Ammon's horn (tissue), 1 donor: ENCODE data around the gene SND1.
A peak's percentile ranks its signal among the peaks of the same experiment; 100 is the strongest.

Experiments used
- DNase-seq: peaks from one replicate; pipeline ENCODE4 v3.0.0-alpha.2; 2016; ENCODE audit warnings: low spot score

Gene SND1

DNA sequence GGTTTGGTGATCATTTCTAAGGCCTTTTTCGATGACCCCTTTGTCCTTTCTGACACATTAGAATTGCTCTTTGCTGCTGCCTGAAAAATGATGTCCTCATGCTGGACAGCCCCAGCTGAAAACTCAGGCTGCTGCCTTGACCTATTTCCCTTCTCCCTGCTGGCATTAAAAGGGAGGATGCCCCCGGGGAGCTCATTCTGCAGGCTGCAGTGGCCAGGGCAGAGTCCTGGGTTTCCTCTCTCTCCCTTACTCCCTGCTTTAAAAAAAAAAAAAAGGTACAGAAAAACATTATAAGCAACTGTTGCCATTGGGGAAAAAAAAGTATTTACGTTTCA is 343.9 kb downstream of the SND1 start:
- DNase-seq: no peak

DNA sequence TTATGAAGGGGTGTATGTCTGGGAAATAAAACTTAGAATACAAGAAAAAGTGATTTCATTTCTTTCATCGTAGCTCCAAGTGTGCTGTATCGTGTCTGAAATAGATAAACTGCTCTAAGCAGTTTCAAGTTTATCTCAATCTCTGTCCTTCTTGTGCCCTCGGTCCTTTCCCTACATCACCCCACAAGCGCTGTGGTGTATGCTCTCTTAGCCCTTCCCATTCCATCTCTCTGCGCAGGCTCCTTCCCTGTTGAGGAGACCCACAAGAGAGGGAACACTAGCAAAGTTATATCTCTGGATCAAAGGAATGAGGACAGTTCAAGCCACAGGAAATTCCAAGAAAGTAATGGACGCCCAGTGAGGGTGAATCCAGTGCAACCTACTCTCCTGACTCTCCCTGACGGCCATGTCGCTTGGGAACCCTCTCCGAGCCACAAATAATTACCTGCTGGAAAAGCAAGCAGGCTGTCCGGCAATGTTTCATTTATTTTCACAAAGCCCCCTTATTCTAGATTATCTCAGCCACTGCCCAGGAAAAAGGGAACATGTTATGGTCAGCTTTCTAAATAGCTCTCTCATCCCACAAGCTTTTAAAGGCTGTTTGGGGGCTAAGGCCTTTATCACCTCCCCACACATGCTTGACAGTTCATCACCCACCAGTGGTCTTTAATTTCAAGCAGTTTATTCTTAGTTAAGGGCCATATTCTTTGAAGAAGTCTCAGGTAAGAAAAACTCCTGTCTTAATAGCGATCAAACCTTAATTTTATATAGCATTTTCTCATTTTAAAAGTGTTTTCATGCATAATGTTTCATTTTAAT is 344.5 kb downstream of the SND1 start:
- DNase-seq: no peak

GRCh38 chr7:127997226-127997922 is 345.4 kb downstream of the SND1 start:
- no peak for DNase-seq

DNA sequence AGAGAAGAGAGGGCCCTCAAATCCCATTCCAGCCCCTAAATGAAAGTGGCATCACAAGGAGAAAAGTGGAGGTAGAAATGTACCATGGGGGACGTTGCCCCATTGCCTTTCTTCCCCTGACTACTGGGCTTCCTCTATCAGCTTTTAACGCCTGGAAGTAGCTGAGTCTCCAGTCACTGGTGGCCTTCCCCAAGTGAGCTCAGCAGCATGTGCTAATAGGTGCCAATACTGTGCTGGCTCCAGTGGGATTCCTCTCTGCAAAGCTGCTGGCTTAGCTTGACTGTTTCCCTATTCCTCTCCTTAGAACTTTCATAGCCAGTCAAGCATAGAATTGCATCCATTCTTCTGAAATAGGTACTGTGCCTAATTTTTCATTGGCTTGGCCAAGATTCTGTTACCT is 346.7 kb downstream of the SND1 start:
- DNase-seq: no peak

DNA sequence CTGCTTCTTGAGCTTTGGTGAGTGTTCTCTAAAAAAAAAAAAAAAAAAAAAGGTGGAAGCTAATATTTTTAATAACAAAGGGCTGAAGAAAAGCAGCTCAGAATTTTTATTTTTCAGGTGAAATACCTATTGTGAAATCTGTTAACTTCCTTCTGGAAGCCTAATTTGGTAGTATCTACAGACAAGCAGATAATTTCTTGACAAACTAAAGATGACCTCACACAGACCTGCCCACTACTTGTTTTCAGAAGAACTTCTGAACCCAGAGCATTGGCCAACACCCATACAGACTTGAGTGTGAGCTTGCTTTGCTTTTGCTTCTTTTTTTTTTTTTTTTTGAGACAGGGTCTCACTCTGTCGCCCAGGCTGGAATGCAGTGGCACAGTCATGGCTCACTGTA is 348.1 kb downstream of the SND1 start:
- DNase-seq: no peak

DNA sequence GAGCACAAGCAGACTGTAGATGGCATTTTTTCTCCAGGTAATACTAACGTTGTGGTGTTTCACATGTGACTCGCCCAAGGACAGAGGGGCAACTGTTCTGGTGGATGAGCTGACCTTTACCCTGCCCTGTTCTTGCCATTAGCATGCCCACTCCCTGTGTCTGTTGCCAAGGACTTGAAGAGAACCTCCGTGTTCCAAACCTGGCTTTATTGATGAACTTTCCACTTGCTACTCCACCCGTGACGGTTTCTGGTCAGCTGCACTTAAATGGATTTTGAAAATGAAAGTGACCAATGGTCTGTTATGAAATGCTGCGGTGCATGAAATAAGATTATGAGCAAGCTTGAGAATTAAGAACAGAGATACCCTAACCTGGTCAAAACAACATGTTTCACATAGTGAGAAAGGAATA is 348.9 kb downstream of the SND1 start:
- no peak for DNase-seq

- DNase-seq: no peak
Measured at GRCh38 chr7:128003167-128003566, 351.2 kb downstream of the SND1 start.

DNA sequence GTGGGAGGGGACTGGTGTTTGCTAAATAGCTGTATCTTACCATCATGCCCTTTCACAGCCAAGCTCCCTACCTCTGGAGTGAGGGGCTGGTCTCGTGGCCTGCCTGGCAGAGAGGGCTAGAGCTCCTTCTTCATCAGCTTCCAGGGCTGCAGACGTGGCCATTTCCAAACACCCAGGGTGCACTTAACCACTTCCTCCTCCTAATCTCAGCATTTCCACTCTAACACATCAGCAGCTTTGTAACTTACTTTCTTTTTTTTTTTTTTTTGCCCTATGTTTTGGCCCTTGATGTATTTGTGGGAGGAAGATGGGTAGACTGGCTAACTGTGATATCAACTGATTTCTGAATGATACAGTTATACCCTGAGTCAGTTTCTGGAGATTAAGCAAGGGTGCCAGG is 351.8 kb downstream of the SND1 start:
- DNase-seq: peak; percentile 63

DNA sequence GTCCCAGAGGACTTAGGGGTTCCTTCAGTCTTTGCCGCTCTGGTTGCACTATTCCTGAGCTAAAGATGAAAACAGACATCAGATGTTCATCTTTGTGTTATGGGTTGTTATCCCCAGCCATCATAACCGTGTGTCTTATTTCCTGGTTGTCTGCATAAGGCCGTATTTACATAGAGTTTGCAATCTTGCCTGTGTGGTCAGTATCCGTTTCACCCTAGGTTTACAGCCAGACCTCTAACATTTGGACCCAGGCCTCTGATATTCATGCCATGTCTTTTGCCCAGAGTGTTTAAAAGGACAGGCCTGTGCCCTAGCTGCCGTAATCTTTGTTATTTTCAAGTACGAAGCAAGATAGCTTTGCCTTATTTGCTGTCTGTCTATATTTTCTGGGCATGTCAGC is 352.6 kb downstream of the SND1 start:
- DNase-seq: no peak

GRCh38 chr7:128005117-128005516 is 353.1 kb downstream of the SND1 start:
- DNase-seq: no peak

DNA sequence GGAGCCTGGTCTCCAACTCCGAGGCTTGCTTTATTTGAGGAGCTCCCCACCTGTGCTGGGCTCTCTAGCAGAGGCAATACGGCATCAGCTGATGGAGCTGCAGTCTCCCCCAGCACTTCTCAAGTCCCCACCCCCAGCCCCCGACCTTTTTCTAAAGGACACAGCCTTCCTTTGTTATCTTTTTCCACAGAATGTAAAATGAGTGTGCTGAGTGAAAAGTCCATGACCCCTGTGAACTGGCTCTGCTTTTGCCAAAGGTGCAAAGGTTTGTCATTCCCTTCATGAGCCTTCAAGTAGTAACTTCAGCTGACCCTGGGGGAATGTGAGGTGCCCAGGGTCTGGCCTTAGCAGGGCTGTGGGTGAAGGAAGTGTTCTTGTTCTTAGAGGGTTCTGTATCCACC is 353.8 kb downstream of the SND1 start:
- no peak for DNase-seq

- no peak for DNase-seq
Measured at GRCh38 chr7:128006550-128007302, 354.7 kb downstream of the SND1 start.

DNA sequence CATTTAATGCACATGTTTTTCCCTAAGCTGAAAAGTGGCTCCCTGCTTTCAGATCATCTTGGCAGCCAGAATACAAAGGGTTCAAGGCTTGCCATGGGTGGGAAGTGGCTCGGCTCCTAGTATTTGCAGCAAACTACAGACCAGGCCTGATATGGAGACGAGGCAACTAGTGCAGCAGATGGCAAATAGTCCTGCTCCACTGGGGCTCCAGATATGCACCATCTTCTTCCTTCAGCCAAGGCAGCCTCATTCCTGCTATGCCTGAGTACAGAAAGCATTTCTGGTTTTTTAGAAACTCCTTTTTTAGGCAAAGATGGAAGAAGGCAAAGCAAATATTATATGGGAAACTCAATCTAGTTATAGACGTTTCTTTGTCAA is 355.3 kb downstream of the SND1 start:
- DNase-seq: no peak

- DNase-seq: no peak
Measured at GRCh38 chr7:128008141-128008540, 356.1 kb downstream of the SND1 start.

- DNase-seq: no peak
Measured at GRCh38 chr7:128008744-128009143, 356.8 kb downstream of the SND1 start.

DNA sequence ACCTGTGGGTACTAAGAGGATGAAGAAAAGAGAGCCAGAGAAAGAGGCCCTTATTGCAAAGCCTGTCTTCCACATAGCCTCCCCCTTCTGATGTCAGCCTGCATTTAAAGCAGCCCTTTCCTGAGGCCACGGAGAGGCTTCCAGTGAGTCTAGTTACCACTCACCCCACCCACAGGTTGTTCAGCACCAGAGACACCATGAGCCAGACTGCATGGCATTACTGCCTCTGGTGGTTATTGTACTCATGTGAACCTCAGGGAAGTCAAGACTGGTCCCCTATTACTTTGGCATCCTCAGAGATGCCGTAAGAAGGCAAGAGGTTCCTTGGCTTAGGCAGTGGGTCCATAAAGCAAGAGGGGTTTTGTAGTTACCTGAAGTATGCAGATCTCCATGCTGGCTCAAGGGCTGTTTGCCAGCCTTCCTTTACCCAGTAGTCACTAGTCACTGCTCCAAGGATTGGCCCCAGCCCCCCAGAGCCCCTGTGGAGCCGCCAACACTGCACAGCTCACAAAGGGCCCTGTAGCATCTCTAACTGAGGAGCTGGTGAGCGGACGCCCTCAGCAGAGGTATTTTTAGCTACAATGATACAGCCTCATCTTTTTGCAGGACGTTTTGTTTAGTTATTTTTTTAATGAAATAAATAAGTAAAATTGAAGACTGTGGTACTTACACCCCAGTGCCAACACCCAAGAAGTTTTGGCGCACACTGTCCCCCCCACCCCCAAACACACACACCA is 358.6 kb downstream of the SND1 start:
- DNase-seq: no peak

DNA sequence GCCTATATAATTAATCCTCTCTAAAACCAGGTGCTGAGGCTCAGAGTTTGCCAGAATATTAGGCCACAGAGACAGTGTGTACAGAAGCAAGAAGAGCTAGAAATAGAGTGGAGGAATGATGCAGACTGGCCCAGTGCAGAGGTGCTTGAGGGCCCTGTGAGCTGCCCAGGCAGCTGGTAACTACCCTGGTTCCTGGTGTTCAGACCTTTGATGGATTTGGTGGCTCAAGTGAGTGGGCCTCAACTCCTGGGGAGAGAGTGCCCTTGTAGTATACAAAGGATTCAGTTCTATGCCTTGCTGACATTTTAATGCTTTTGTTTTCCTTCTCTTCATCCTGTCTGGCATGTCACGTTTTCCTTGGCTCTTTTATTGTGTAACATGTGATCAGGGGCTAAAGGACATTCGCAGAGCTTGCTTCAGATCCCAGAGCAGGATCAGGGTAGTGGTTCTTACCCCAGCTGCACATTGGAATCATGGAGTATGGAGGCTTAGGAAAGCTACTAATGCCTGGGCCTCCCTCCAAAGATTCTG is 359.2 kb downstream of the SND1 start:
- DNase-seq: no peak

DNA sequence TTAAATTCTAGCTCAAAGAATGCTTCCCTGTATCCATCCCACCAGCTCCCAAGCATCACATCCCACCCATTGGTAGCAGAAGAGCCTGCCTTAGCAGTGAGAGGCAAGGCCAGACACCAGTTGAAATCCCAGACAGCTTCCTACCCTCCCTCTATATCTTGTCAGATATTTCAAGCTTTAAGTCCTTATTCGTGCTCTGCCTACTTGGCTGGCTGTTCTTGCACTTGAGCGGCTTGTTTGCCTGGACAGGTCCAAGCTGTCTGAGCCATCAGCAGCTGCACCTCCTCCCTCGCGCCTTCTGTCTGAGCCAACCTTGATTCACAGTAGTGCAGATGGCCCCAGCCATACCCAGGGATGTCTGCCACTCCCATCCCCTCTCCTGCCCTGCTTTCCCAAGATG is 362.8 kb downstream of the SND1 start:
- DNase-seq: no peak

GRCh38 chr7:128017460-128017859 is 365.5 kb downstream of the SND1 start:
- DNase-seq: no peak

DNA sequence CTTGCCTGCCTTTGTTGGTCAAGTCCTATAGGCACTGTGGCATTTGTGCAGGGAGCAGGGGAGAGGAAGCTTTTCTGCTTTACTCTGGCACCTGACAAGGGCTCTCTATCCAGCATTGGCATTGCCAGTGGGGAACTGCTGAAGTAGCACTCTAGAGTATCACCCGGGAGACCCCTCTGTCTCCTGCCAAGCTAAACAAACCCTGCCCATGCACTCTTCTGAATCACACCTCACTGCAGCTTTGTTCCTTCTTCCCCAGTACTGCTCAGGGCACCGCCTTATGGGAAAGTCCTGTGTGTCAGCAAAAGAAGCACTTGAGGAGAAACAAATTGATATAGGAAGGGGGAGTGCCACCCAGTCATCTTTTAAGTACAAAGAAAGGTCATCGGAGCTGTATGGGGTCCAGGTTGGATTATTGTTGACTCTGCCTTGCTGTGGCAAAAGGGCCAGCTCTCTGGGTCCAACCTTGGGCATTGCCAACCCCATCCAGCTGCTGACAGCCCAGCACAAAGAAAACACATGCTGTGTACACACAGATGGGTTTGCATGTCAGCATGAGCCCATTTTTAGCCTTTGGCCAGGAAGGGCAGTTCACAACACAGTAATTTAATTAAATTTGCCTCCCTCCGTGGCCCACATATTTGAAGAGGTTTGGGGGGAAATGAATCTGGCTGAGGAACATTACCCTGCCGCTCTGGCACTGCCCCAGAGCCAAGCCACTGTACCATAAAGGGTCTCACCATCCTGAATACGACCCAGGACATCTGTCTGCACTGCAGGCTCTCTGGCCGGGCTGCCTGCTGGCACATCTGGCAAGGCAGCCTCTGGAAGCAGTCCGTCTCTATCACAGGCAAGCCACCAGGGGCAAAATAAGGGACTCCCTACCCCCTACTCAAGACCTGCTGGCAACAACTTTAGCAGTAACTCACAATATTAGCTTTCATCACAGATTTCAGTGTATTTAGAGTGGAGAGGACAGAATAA is 366.2 kb downstream of the SND1 start:
- no peak for DNase-seq

GRCh38 chr7:128019288-128019687 is 367.3 kb downstream of the SND1 start:
- no peak for DNase-seq
